HepG2 (cell line): ENCODE results near the gene CDV3. TPM values are rescaled to one million over a fixed set of nuclear protein-coding genes. Genes with fewer than 3 reads are reported as not detected.

Experiments
- ATAC-seq: fragments of 200-7000 bp; cut with Tn5 transposase; 3 replicates; pipeline ENCODE4 v1.9.1; 2020; ENCODE audit warnings: mild to moderate bottlenecking, moderate library complexity
- BruUV-seq: library from RNA; stranded (reverse); fragments of 400-500 nt; replicated peaks from 2 replicates; lab custom pipeline; 2021; lab: Mats Ljungman, UMichigan
- CTCF ChIA-PET: fragments of 300-600 bp; formaldehyde crosslinking; extraction: SDS; loops from one replicate; lab custom pipeline; 2021; ENCODE audit warnings: low total read pairs, inconsistent platforms, low intra/inter-chr PET ratio; lab: Yijun Ruan, JAX
- POLR2A ChIA-PET: fragments of 350-600 bp; sonication (Branson Sonifier 250); formaldehyde crosslinking; loops from one replicate; lab custom pipeline; 2020; ENCODE audit warnings: antibody characterized with exemption, inconsistent platforms; lab: Yijun Ruan, JAX
- DNase-seq: peaks from one replicate; pipeline ENCODE4 v3.0.0-alpha.2; 2015; ENCODE audit warnings: low spot score
- FAIRE-seq: peaks from 3 replicates; lab custom pipeline; 2011; peaks lifted over from hg19 to GRCh38; lab: Jason Lieb, UNC
- H2AFZ ChIP-seq: one replicate; pipeline ENCODE4 v1.6.1; 2011; ENCODE audit warnings: low read length, inconsistent platforms
- H3K27ac ChIP-seq: fragments of 300-600 bp; 3 replicates; pipeline ENCODE4 v1.8.0; 2011; ENCODE audit warnings: mixed run types, mild to moderate bottlenecking, mixed read lengths, low read length, inconsistent platforms; ENCODE audit not compliant: insufficient read depth; ENCODE audit errors: extremely low read length
- H3K27me3 ChIP-seq, 2 experiments: fragments of 200-600 bp in 1 of 2; 2 replicates in 1 of 2; 3 replicates in 1 of 2; pipeline versions ENCODE4 v1.6.0 to v1.8.0; 2011; ENCODE audit warnings: low read length in 2 of 2, mild to moderate bottlenecking in 2 of 2, moderate library complexity in 2 of 2, inconsistent platforms in 1 of 2; ENCODE audit not compliant: insufficient read depth in 2 of 2, control insufficient read depth in 1 of 2
- H3K36me3 ChIP-seq, 2 experiments: fragments of 200-600 bp in 1 of 2; replicated peaks in 1 of 2; 2 replicates in 1 of 2; 3 replicates in 1 of 2; pipeline versions ENCODE4 v1.5.1 to v1.8.0; 2011; ENCODE audit warnings: low read length in 2 of 2, inconsistent platforms in 1 of 2; ENCODE audit not compliant: insufficient read depth in 2 of 2, control insufficient read depth in 1 of 2
- H3K4me1 ChIP-seq: 2 replicates; pipeline ENCODE4 v1.5.1; 2012; ENCODE audit warnings: low read length, inconsistent platforms; ENCODE audit not compliant: insufficient read depth
- H3K4me2 ChIP-seq: 2 replicates; pipeline ENCODE4 v1.6.0; 2011; ENCODE audit warnings: low read depth, low read length, inconsistent platforms
- H3K4me3 ChIP-seq, 3 experiments: fragments of 200-600 bp in 1 of 3; sonication (generic), shearing (Covaris generic) in 1 of 3; replicated peaks in 1 of 3; 2 replicates each; pipeline ENCODE4 v1.5.1; 2011 to 2016; ENCODE audit warnings: low read length in 3 of 3, inconsistent platforms in 2 of 3, low read depth in 2 of 3, mild to moderate bottlenecking in 2 of 3, control low read depth in 1 of 3, mixed read lengths in 1 of 3; ENCODE audit not compliant: insufficient read depth in 1 of 3
- H3K79me2 ChIP-seq: one replicate; pipeline ENCODE4 v1.6.1; 2011; ENCODE audit warnings: low read length, inconsistent platforms; ENCODE audit not compliant: insufficient read depth
- H3K9ac ChIP-seq: 2 replicates; pipeline ENCODE4 v1.6.0; 2011; ENCODE audit warnings: mild to moderate bottlenecking, low read depth, low read length, inconsistent platforms; ENCODE audit not compliant: insufficient read depth
- H3K9me3 ChIP-seq: 2 replicates; pipeline ENCODE4 v1.5.1; 2012; ENCODE audit warnings: mild to moderate bottlenecking, low read length
- H4K20me1 ChIP-seq: 2 replicates; pipeline ENCODE4 v1.6.0; 2011; ENCODE audit warnings: inconsistent platforms, mild to moderate bottlenecking, low read length, moderate library complexity; ENCODE audit not compliant: insufficient read depth
- BRCA1 ChIP-seq: sonication (generic); formaldehyde crosslinking; IDR thresholded peaks from 2 replicates; pipeline ENCODE4 v1.4.0; 2020; ENCODE audit warnings: missing genetic modification reagents
- ESRRA ChIP-seq: sonication (generic); formaldehyde crosslinking; IDR thresholded peaks from 2 replicates; pipeline ENCODE4 v1.5.1; 2020; ENCODE audit warnings: mild to moderate bottlenecking, low read depth, missing genetic modification reagents
- HMGA1 ChIP-seq: sonication (generic); formaldehyde crosslinking; conservative IDR thresholded peaks from 2 replicates; pipeline ENCODE4 v1.4.0; 2020; ENCODE audit warnings: missing genetic modification reagents
- ISL2 ChIP-seq: sonication (generic); formaldehyde crosslinking; IDR thresholded peaks from 2 replicates; pipeline ENCODE4 v1.5.0; 2020; ENCODE audit warnings: missing genetic modification reagents
- KDM6A ChIP-seq: IDR thresholded peaks from 2 replicates; pipeline ENCODE4 v1.6.1; 2016; ENCODE audit warnings: low read depth
- MXD4 ChIP-seq: IDR thresholded peaks from 2 replicates; pipeline ENCODE4 v1.6.1; 2016; ENCODE audit warnings: mild to moderate bottlenecking, missing biosample characterization, missing genetic modification reagents
- NFKBIZ ChIP-seq: IDR thresholded peaks from 2 replicates; pipeline ENCODE4 v1.6.1; 2018; ENCODE audit warnings: missing genetic modification reagents, missing compliant biosample characterization
- TEAD2 ChIP-seq: sonication (generic); formaldehyde crosslinking; IDR thresholded peaks from 2 replicates; pipeline ENCODE4 v1.9.0; 2021; ENCODE audit warnings: missing genetic modification reagents
- TEF ChIP-seq: sonication (generic); formaldehyde crosslinking; IDR thresholded peaks from 2 replicates; pipeline ENCODE4 v1.5.0; 2020; ENCODE audit warnings: missing genetic modification reagents
- ZNF18 ChIP-seq: sonication (generic); formaldehyde crosslinking; IDR thresholded peaks from 2 replicates; pipeline ENCODE4 v1.8.0; 2022; ENCODE audit warnings: mild to moderate bottlenecking, missing genetic modification reagents; ENCODE audit not compliant: insufficient replicate concordance
- ZNF263 ChIP-seq: sonication (generic); formaldehyde crosslinking; IDR thresholded peaks from 2 replicates; pipeline ENCODE4 v1.4.0; 2020; ENCODE audit warnings: missing genetic modification reagents
- ZNF879 ChIP-seq: sonication (generic); formaldehyde crosslinking; IDR thresholded peaks from 2 replicates; pipeline ENCODE4 v1.8.1; 2023; ENCODE audit warnings: missing genetic modification reagents
- WGBS: methylation state at CpG from one replicate; pipeline ENCODE4 v1.1.6; 2017; ENCODE audit warnings: low lambda C conversion rate; 5-methylcytosine and 5-hydroxymethylcytosine counted together
- in situ Hi-C: cut with HindIII; loops from 2 replicates; pipeline ENCODE4 v1.10.0; 2017; ENCODE audit warnings: low pct_unique_long_range_greater_than_20kb; ENCODE audit not compliant: extremely low pct_ligation_motif_present
- intact Hi-C: fragments of 100-400 bp; cut with micrococcal nuclease; formaldehyde crosslinking; loops from one replicate; pipeline ENCODE4 v1.10.0; 2022; ENCODE audit not compliant: unreplicated experiment
- polyA plus RNA-seq, 8 experiments: library from polyadenylated mRNA; depleted of rRNA in 3 of 8; stranded (reverse) in 7 of 8; unstranded in 1 of 8; fragments of >200 nt; fragmentation: Illumina TruSeq in 4 of 8; extraction: Trizol in 4 of 8; gene quantifications; 2 replicates each; pipeline versions ENCODE4 v1.2.1 to v1.2.3, GENCODE V29; 2011 to 2016; ENCODE audit warnings: low read depth in 4 of 8, missing spikeins in 1 of 8, mixed read lengths in 1 of 8; ENCODE audit not compliant: insufficient read depth in 1 of 8
- total RNA-seq, 5 experiments: library from RNA; depleted of rRNA; stranded (reverse); fragments of >200 nt; fragmentation: Illumina TruSeq; extraction: Trizol; gene quantifications; 2 replicates each; pipeline ENCODE4 v1.2.3, GENCODE V29; 2016; ENCODE audit warnings: low read depth in 1 of 5
- TF ChIP-seq, protein P1 (sequence below): sonication (generic); formaldehyde crosslinking; IDR thresholded peaks from 2 replicates; pipeline ENCODE4 v1.5.1; 2020; ENCODE audit warnings: missing genetic modification reagents, mild to moderate bottlenecking, borderline replicate concordance
- TF ChIP-seq, protein P2 (sequence below): sonication (generic); formaldehyde crosslinking; IDR thresholded peaks from 2 replicates; pipeline ENCODE4 v1.5.0; 2020; ENCODE audit warnings: mild to moderate bottlenecking, missing genetic modification reagents
- TF ChIP-seq, protein P3 (sequence below): IDR thresholded peaks from 2 replicates; pipeline ENCODE4 v1.6.1; 2018; ENCODE audit warnings: missing genetic modification reagents, mild to moderate bottlenecking, missing compliant biosample characterization

Gene CDV3
- total and polyA plus RNA-seq, 2 of the 13 experiments (the other 11 are each of a cell fraction or from before 2014, with no cell fraction given) = 46.6 to 145 TPM

DNA sequence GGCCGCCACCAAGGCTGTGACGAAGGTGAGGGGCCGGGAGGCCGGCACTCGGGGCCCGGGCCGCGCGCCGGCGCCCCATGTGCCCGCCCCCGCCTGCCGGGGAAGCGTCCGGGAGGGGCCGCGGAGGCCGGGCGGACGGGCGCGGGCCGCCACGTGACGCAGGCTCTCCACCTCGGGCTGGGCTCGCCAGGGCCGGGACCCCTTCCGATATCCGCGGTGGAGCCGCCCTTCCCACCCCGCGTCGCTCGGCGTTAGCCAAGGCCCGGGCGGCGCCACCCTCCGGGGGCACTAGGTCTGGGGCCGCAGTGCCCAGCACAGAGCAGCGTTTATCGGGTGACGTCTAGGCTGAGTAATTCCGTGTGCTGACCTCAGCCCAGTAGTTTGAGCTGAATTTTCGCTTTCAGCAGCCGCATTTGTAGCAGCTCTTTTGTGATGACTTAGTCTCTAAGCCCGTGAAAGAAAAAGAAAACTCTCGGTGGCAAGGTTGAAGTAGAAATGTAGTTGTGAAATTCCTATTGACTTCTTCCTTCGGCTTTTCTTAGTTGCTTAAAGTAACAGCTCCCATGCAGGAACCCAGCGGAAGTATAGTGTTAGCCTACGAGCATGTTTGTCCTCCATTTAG is 885 bp downstream of the CDV3 start:
- no peak overlapping the region for H2AFZ ChIP-seq
- in situ Hi-C loops (loop anchor here (5.0 to 10.0 kb wide), 2 partner anchors 82 to 110 kb away; no protein-coding TSS in a partner anchor), intact Hi-C loops (loop anchor here (10.0 kb wide), 2 partner anchors 530 to 850 kb away; partner anchors contain the start of gene NPHP3)
- H3K27ac ChIP-seq = peak overlapping the region; percentile 78
- peak; percentile 44 for DNase-seq
- CTCF ChIA-PET = no interaction called here
- WGBS = 2% methylated on average over 13 of the region's 54 CpGs
- no peaks in the 10 kb centered on the region for H3K9me3 ChIP-seq
- peak; percentile 47 for ATAC-seq
- peaks cover 0 to 20% of the 10 kb centered on the region in 2 experiments; a peak in 3 of 5 replicates for H3K36me3 ChIP-seq
- peaks cover 45% of the 10 kb centered on the region for H3K79me2 ChIP-seq
- H3K4me2 ChIP-seq = peak overlapping the region; percentile 78
- no TSS peak for BruUV-seq
- peak overlapping the region; percentile 80 to 92 (median 81) for H3K4me3 ChIP-seq
- FAIRE-seq = no peak
- H3K27me3 ChIP-seq = no peaks in the 10 kb centered on the region
- peaks cover 41% of the 10 kb centered on the region for H4K20me1 ChIP-seq
- peaks cover 72% of the 10 kb centered on the region for H3K4me1 ChIP-seq
- H3K9ac ChIP-seq = peak overlapping the region; percentile 91
- POLR2A ChIA-PET = interaction anchor here (0.8 to 3.2 kb wide), 11 partner anchors 9 to 122 kb away, joined by 3 to 22 read pairs (median 4); no protein-coding TSS in a partner anchor
- TF ChIP-seq ZNF879 (CRISPR knock-in tag) = no peak
- TF ChIP-seq, protein P1, sequence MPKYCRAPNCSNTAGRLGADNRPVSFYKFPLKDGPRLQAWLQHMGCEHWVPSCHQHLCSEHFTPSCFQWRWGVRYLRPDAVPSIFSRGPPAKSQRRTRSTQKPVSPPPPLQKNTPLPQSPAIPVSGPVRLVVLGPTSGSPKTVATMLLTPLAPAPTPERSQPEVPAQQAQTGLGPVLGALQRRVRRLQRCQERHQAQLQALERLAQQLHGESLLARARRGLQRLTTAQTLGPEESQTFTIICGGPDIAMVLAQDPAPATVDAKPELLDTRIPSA (CRISPR knock-in tag) = no peak
- no peak for TF ChIP-seq NFKBIZ (CRISPR knock-in tag)
- TF ChIP-seq BRCA1 (CRISPR knock-in tag) = no peak
- no peak for TF ChIP-seq ZNF263 (CRISPR knock-in tag)
- TF ChIP-seq MXD4 (CRISPR knock-in tag) = peak; percentile 34; the same call in 1 of the 2 replicates
- no peak for TF ChIP-seq ZNF18 (CRISPR knock-in tag)
- no peak for TF ChIP-seq KDM6A (CRISPR knock-in tag)
- no peak for TF ChIP-seq HMGA1 (CRISPR knock-in tag)
- no peak for TF ChIP-seq ISL2
- TF ChIP-seq, protein P2, sequence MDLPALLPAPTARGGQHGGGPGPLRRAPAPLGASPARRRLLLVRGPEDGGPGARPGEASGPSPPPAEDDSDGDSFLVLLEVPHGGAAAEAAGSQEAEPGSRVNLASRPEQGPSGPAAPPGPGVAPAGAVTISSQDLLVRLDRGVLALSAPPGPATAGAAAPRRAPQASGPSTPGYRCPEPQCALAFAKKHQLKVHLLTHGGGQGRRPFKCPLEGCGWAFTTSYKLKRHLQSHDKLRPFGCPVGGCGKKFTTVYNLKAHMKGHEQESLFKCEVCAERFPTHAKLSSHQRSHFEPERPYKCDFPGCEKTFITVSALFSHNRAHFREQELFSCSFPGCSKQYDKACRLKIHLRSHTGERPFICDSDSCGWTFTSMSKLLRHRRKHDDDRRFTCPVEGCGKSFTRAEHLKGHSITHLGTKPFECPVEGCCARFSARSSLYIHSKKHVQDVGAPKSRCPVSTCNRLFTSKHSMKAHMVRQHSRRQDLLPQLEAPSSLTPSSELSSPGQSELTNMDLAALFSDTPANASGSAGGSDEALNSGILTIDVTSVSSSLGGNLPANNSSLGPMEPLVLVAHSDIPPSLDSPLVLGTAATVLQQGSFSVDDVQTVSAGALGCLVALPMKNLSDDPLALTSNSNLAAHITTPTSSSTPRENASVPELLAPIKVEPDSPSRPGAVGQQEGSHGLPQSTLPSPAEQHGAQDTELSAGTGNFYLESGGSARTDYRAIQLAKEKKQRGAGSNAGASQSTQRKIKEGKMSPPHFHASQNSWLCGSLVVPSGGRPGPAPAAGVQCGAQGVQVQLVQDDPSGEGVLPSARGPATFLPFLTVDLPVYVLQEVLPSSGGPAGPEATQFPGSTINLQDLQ (CRISPR knock-in tag) = no peak
- TF ChIP-seq ESRRA (CRISPR knock-in tag) = no peak
- TF ChIP-seq, protein P3, sequence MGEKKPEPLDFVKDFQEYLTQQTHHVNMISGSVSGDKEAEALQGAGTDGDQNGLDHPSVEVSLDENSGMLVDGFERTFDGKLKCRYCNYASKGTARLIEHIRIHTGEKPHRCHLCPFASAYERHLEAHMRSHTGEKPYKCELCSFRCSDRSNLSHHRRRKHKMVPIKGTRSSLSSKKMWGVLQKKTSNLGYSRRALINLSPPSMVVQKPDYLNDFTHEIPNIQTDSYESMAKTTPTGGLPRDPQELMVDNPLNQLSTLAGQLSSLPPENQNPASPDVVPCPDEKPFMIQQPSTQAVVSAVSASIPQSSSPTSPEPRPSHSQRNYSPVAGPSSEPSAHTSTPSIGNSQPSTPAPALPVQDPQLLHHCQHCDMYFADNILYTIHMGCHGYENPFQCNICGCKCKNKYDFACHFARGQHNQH (CRISPR knock-in tag) = 0 out of 2 replicates have a peak, but pooled peaks have one; percentile 28
- TF ChIP-seq TEAD2 (CRISPR knock-in tag) = no peak
- TF ChIP-seq TEF (CRISPR knock-in tag) = no peak
